Loucy (cell line): ENCODE data around the gene CSF1R.

Experiments used
- H2AFZ ChIP-seq: fragments of 200-600 bp; sonication (generic); 2 replicates; pipeline ENCODE4 v1.6.0; 2016; ENCODE audit warnings: antibody characterized with exemption, mild to moderate bottlenecking, low read length, moderate library complexity
- H3F3A ChIP-seq: fragments of 200-600 bp; 2 replicates; pipeline ENCODE4 v1.6.0; 2016; ENCODE audit warnings: antibody characterized with exemption, low read depth, mild to moderate bottlenecking
- H3K27me3 ChIP-seq: fragments of 200-600 bp; sonication (generic); 2 replicates; pipeline ENCODE4 v1.6.1; 2014; ENCODE audit warnings: low read length, mild to moderate bottlenecking; ENCODE audit not compliant: insufficient read depth, poor library complexity, severe bottlenecking
- H3K36me3 ChIP-seq: fragments of 200-600 bp; sonication (generic); 2 replicates; pipeline ENCODE4 v1.6.1; 2016; ENCODE audit warnings: low read length; ENCODE audit not compliant: insufficient read depth
- H3K4me1 ChIP-seq: fragments of 200-600 bp; sonication (generic); 2 replicates; pipeline ENCODE4 v1.5.1; 2014; ENCODE audit warnings: low read length, mild to moderate bottlenecking; ENCODE audit not compliant: insufficient read depth, poor library complexity, severe bottlenecking
- H3K4me2 ChIP-seq: fragments of 200-600 bp; sonication (generic); 2 replicates; pipeline ENCODE4 v1.6.0; 2014; ENCODE audit warnings: antibody characterized with exemption, low read length, low read depth, mild to moderate bottlenecking; ENCODE audit not compliant: poor library complexity, severe bottlenecking
- H3K4me3 ChIP-seq: fragments of 200-600 bp; sonication (generic); 2 replicates; pipeline ENCODE4 v1.5.1; 2014; ENCODE audit warnings: low read length, mild to moderate bottlenecking, mixed read lengths; ENCODE audit not compliant: poor library complexity, severe bottlenecking
- H3K79me2 ChIP-seq: fragments of 200-600 bp; sonication (generic); 2 replicates; pipeline ENCODE4 v1.6.1; 2014; ENCODE audit warnings: low read length; ENCODE audit not compliant: insufficient read depth
- H3K9ac ChIP-seq: fragments of 200-600 bp; sonication (generic); 2 replicates; pipeline ENCODE4 v1.6.0; 2014; ENCODE audit warnings: mild to moderate bottlenecking, low read depth, low read length, moderate library complexity; ENCODE audit not compliant: poor library complexity, severe bottlenecking
- H3K9me2 ChIP-seq: fragments of 200-600 bp; sonication (generic); replicated peaks from 2 replicates; pipeline ENCODE4 v1.6.1; 2016; ENCODE audit warnings: low read depth, low read length, mixed read lengths
- H3K9me3 ChIP-seq: fragments of 200-600 bp; sonication (generic); 2 replicates; pipeline ENCODE4 v1.6.1; 2014; ENCODE audit warnings: mild to moderate bottlenecking, antibody characterized with exemption, low read length, low read depth; ENCODE audit not compliant: insufficient read depth
- H4K20me1 ChIP-seq: fragments of 200-600 bp; sonication (generic); 2 replicates; pipeline ENCODE4 v1.6.0; 2014; ENCODE audit warnings: antibody characterized with exemption, low read length, mild to moderate bottlenecking; ENCODE audit not compliant: insufficient read depth, poor library complexity, severe bottlenecking
- EZH2phosphoT487 ChIP-seq: fragments of 200-600 bp; IDR thresholded peaks from 2 replicates; pipeline ENCODE4 v1.6.1; 2018; ENCODE audit warnings: antibody characterized with exemption, mild to moderate bottlenecking, moderate library complexity, borderline replicate concordance
- TF ChIP-seq, protein P1 (sequence below): fragments of 200-600 bp; sonication (generic); conservative IDR thresholded peaks from 2 replicates; pipeline ENCODE4 v1.5.1; 2014; ENCODE audit warnings: mild to moderate bottlenecking, antibody characterized with exemption, low read length

The CSF1R gene

DNA sequence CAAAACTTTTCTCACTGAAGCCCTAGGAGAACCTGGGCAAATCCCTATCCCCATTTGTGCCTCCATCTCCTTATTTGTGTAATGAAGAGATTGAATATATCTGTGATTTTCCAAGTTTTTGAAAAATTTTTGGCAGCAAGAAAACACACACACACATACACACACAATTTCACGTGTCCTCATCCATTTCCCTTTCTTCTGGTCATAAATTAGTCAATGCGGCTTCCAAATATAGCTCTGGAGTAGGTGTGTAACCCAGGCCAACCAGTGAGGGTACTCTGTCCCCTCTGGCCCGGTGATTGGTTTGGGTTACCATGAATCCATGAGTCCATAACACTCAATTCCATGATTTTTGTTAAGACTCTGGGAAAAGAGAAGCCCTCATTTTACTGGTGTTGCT, 12.7 kb downstream of the CSF1R start:
- H3K36me3 ChIP-seq = no peaks in the 10 kb centered on the region
- no peaks in the 10 kb centered on the region for H3F3A ChIP-seq
- TF ChIP-seq EZH2phosphoT487 = no peak
- TF ChIP-seq, protein P1, sequence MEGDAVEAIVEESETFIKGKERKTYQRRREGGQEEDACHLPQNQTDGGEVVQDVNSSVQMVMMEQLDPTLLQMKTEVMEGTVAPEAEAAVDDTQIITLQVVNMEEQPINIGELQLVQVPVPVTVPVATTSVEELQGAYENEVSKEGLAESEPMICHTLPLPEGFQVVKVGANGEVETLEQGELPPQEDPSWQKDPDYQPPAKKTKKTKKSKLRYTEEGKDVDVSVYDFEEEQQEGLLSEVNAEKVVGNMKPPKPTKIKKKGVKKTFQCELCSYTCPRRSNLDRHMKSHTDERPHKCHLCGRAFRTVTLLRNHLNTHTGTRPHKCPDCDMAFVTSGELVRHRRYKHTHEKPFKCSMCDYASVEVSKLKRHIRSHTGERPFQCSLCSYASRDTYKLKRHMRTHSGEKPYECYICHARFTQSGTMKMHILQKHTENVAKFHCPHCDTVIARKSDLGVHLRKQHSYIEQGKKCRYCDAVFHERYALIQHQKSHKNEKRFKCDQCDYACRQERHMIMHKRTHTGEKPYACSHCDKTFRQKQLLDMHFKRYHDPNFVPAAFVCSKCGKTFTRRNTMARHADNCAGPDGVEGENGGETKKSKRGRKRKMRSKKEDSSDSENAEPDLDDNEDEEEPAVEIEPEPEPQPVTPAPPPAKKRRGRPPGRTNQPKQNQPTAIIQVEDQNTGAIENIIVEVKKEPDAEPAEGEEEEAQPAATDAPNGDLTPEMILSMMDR = no peak
- H3K4me1 ChIP-seq = peaks cover 2% of the 10 kb centered on the region
- no peak overlapping the region for H3K9ac ChIP-seq
- H3K4me3 ChIP-seq = no peak overlapping the region
- no peak overlapping the region for H3K4me2 ChIP-seq
- H2AFZ ChIP-seq = no peak overlapping the region
- no peaks in the 10 kb centered on the region for H4K20me1 ChIP-seq
- no peaks in the 10 kb centered on the region for H3K9me2 ChIP-seq
- H3K79me2 ChIP-seq = no peaks in the 10 kb centered on the region
- H3K9me3 ChIP-seq = no peaks in the 10 kb centered on the region
- no peaks in the 10 kb centered on the region for H3K27me3 ChIP-seq

DNA sequence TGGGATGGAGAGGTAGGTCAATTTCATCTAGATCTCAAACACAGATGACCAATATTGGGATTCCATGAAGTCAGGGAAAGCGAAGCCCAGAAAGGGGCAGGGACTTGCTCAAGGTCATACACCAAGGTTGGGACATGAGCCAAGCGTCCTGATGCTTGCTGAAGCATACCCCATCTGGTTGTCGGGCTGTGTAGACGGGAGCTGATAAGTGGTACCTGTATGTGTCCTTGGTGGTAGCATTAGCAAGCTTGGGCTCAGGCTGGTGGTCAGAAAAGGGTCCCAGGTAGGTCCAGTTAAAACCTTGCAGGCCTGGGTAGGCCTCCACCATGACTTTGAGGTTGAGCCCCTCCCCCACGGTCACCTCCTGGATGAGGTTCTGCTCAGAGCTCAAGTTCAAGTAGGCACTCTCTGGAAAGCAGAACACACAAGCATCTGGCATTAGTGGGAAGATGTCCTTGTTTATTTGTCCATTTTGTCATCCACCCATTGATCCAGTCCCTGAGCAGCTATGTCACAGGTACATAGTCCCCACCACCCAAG, 13.2 kb downstream of the CSF1R start:
- peaks cover 7% of the 10 kb centered on the region for H3K4me1 ChIP-seq
- no peaks in the 10 kb centered on the region for H3K27me3 ChIP-seq
- no peaks in the 10 kb centered on the region for H3K36me3 ChIP-seq
- no peak overlapping the region for H3K4me2 ChIP-seq
- TF ChIP-seq, protein P1 = no peak
- no peak for TF ChIP-seq EZH2phosphoT487
- H3K4me3 ChIP-seq = no peak overlapping the region
- H3K9ac ChIP-seq = no peak overlapping the region
- no peak overlapping the region for H2AFZ ChIP-seq
- no peaks in the 10 kb centered on the region for H3K9me2 ChIP-seq
- H4K20me1 ChIP-seq = no peaks in the 10 kb centered on the region
- no peaks in the 10 kb centered on the region for H3K9me3 ChIP-seq
- H3K79me2 ChIP-seq = no peaks in the 10 kb centered on the region
- H3F3A ChIP-seq = no peaks in the 10 kb centered on the region

DNA sequence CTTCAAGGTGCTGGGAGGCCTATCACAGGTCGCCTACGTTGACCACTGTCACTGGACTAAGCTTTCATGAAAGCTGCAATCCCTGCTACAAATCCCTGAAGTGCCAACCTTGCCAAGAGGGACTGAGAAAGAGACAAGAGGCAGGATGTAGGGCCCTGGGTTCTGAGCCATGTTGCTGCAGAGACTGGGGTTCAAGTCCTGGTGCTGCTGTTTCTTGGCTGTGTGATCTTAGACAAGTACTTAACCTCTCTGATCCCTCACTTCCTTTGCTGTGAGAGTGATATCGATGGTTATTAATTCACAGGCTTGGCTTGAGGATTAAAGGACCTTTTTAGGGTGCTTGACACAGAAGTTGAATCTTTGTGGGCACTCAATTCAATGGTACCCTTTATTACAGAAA, 15.5 kb downstream of the CSF1R start:
- Histone ChIP-seq H3K4me1 (peaks cover 29% of the 10 kb centered on the region), H3K4me3 (no peak overlapping the region), H3K9ac (no peak overlapping the region), H3K27me3 (no peaks in the 10 kb centered on the region), H3K79me2 (no peaks in the 10 kb centered on the region), H3K36me3 (no peaks in the 10 kb centered on the region), H2AFZ (no peak overlapping the region), H3K9me2 (no peaks in the 10 kb centered on the region), H4K20me1 (no peaks in the 10 kb centered on the region), H3F3A (no peaks in the 10 kb centered on the region), H3K9me3 (no peaks in the 10 kb centered on the region), H3K4me2 (no peak overlapping the region)
- TF ChIP-seq, protein P1 = no peak
- no peak for TF ChIP-seq EZH2phosphoT487
